HUES64 (cell line): ENCODE data around the gene AP1B1. TPM values are rescaled to one million over a fixed set of nuclear protein-coding genes. Genes with fewer than 3 reads are reported as not detected.
"Not testable (repeated sequence)": the region's sequence is repeated elsewhere in the genome, so short reads cannot be mapped to it uniquely, and the experiment has no call there.

Experiments used
- H3K27ac ChIP-seq: 2 replicates; pipeline ENCODE4 v1.7.0; 2013; ENCODE audit warnings: low read depth, low read length, inconsistent platforms
- H3K27me3 ChIP-seq: 2 replicates; pipeline ENCODE4 v1.6.1; 2013; ENCODE audit warnings: mild to moderate bottlenecking, low read length; ENCODE audit not compliant: insufficient read depth
- H3K36me3 ChIP-seq: 2 replicates; pipeline ENCODE4 v1.6.1; 2013; ENCODE audit warnings: mild to moderate bottlenecking, low read length; ENCODE audit not compliant: insufficient read depth
- H3K4me1 ChIP-seq: 2 replicates; pipeline ENCODE4 v1.6.1; 2013; ENCODE audit warnings: mild to moderate bottlenecking, low read length, moderate library complexity; ENCODE audit not compliant: insufficient read depth
- H3K4me3 ChIP-seq: 2 replicates; pipeline ENCODE4 v1.5.1; 2013; ENCODE audit warnings: mild to moderate bottlenecking, low read length, moderate library complexity
- H3K9ac ChIP-seq: 2 replicates; pipeline ENCODE4 v1.6.1; 2013; ENCODE audit warnings: mild to moderate bottlenecking, low read depth, low read length
- H3K9me3 ChIP-seq: 2 replicates; pipeline ENCODE4 v1.6.1; 2013; ENCODE audit warnings: low read depth, low read length; ENCODE audit not compliant: insufficient read depth
- WGBS: fragments of 150-250, 120-280 bp; methylation state at CpG from one replicate; pipeline ENCODE4 v1.1.7; 2013; ENCODE audit warnings: missing lambda C conversion rate; 5-methylcytosine and 5-hydroxymethylcytosine counted together
- polyA plus RNA-seq, 2 experiments: library from polyadenylated mRNA; stranded (reverse); fragments of 50-300 nt; gene quantifications; one replicate each; pipeline ENCODE4 v1.2.3, GENCODE V29; 2013

The AP1B1 gene
- 45.5 TPM for polyA plus RNA-seq (2013, experiment 1 of 2)
- polyA plus RNA-seq (2013, experiment 2 of 2) = 47.1 TPM

GRCh38 chr22:29387921-29388758 lies at the start of gene AP1B1:
Gene AP1B1, minus strand, starts transcription at chr22:29388570. Its CDS starts 21,327 bp downstream, at chr22:29367243.
- Histone ChIP-seq H3K9me3 (no peaks in the 10 kb centered on the region), H3K27ac (peak within 1 kb of the TSS; percentile 19; the same call in 1 of the 2 replicates), H3K4me1 (no peaks in the 10 kb centered on the region), H3K9ac (peak within 1 kb of the TSS; percentile 60), H3K27me3 (no peaks in the 10 kb centered on the region), H3K36me3 (peaks cover 15% of the 10 kb centered on the region), H3K4me3 (peak within 1 kb of the TSS; percentile 88)
- 1% methylated on average over 68 of the region's 68 CpGs for WGBS

- H3K4me3 ChIP-seq = no peak overlapping the region
- 83% methylated on average over 4 of the region's 5 CpGs for WGBS
- H3K27me3 ChIP-seq = no peaks in the 10 kb centered on the region
- no peak overlapping the region for H3K27ac ChIP-seq
- H3K9me3 ChIP-seq = no peaks in the 10 kb centered on the region
- no peak overlapping the region for H3K9ac ChIP-seq
- no peaks in the 10 kb centered on the region for H3K36me3 ChIP-seq
- H3K4me1 ChIP-seq = peaks cover 5% of the 10 kb centered on the region; the same call in 1 of the 2 replicates
Measured at GRCh38 chr22:29435236-29436136, 47.1 kb upstream of the AP1B1 start.

GRCh38 chr22:29434288-29434687 lies 45.9 kb upstream of the AP1B1 start:
- H3K9me3 ChIP-seq = no peaks in the 10 kb centered on the region
- no peak overlapping the region for H3K27ac ChIP-seq

GRCh38 chr22:29433856-29434255 lies 45.5 kb upstream of the AP1B1 start:
- Histone ChIP-seq H3K4me3 (no peak overlapping the region), H3K9ac (no peak overlapping the region), H3K9me3 (no peaks in the 10 kb centered on the region), H3K27me3 (no peaks in the 10 kb centered on the region), H3K4me1 (peaks cover 5% of the 10 kb centered on the region; the same call in 1 of the 2 replicates), H3K27ac (no peak overlapping the region), H3K36me3 (no peaks in the 10 kb centered on the region)
- WGBS = 92% methylated on average over 1 of the region's 3 CpGs

More at GRCh38 chr22:29434288-29434687, 45.9 kb upstream of the AP1B1 start:
- Histone ChIP-seq H3K4me3 (no peak overlapping the region), H3K9ac (no peak overlapping the region), H3K27me3 (no peaks in the 10 kb centered on the region), H3K36me3 (no peaks in the 10 kb centered on the region), H3K4me1 (peaks cover 5% of the 10 kb centered on the region; the same call in 1 of the 2 replicates)
- WGBS = 94% methylated on average over 7 of the region's 7 CpGs

- Histone ChIP-seq H3K36me3 (no peaks in the 10 kb centered on the region), H3K27ac (no peak overlapping the region), H3K9ac (no peak overlapping the region), H3K4me3 (no peak overlapping the region; the same call in 1 of the 2 replicates), H3K9me3 (no peaks in the 10 kb centered on the region), H3K27me3 (no peaks in the 10 kb centered on the region), H3K4me1 (peaks cover 5% of the 10 kb centered on the region; the same call in 1 of the 2 replicates)
- 25% methylated on average over 5 of the region's 5 CpGs for WGBS
Measured at GRCh38 chr22:29431986-29432385, 43.6 kb upstream of the AP1B1 start.

GRCh38 chr22:29427176-29427760 lies 38.9 kb upstream of the AP1B1 start:
- Histone ChIP-seq H3K9ac (no peak overlapping the region), H3K4me3 (no peak overlapping the region)
- 79% methylated on average over 2 of the region's 2 CpGs for WGBS

GRCh38 chr22:29426476-29426875 lies 38.1 kb upstream of the AP1B1 start:
- Histone ChIP-seq H3K9me3 (no peaks in the 10 kb centered on the region), H3K27me3 (no peaks in the 10 kb centered on the region), H3K27ac (no peak overlapping the region), H3K9ac (no peak overlapping the region), H3K4me1 (no peaks in the 10 kb centered on the region), H3K36me3 (no peaks in the 10 kb centered on the region), H3K4me3 (no peak overlapping the region)
- 94% methylated on average over 7 of the region's 7 CpGs for WGBS

More at GRCh38 chr22:29427176-29427760, 38.9 kb upstream of the AP1B1 start:
- no peaks in the 10 kb centered on the region for H3K36me3 ChIP-seq
- no peak overlapping the region for H3K27ac ChIP-seq
- H3K9me3 ChIP-seq = no peaks in the 10 kb centered on the region
- no peaks in the 10 kb centered on the region for H3K4me1 ChIP-seq
- H3K27me3 ChIP-seq = no peaks in the 10 kb centered on the region

GRCh38 chr22:29418704-29419103 lies 30.3 kb upstream of the AP1B1 start:
- H3K9me3 ChIP-seq, H3K9ac ChIP-seq, H3K27me3 ChIP-seq, H3K4me3 ChIP-seq, H3K4me1 ChIP-seq, H3K36me3 ChIP-seq, H3K27ac ChIP-seq: not testable (repeated sequence)
- 71% methylated on average over 4 of the region's 5 CpGs for WGBS

GRCh38 chr22:29414951-29415591 lies 26.7 kb upstream of the AP1B1 start:
- not testable (repeated sequence) for H3K27ac ChIP-seq, H3K9me3 ChIP-seq, H3K4me1 ChIP-seq, H3K4me3 ChIP-seq, H3K27me3 ChIP-seq, H3K36me3 ChIP-seq, H3K9ac ChIP-seq
- WGBS = 85% methylated on average over 23 of the region's 23 CpGs

GRCh38 chr22:29412772-29413171 lies 24.4 kb upstream of the AP1B1 start:
- not testable (repeated sequence) for H3K27me3 ChIP-seq, H3K4me3 ChIP-seq, H3K36me3 ChIP-seq, H3K9ac ChIP-seq, H3K4me1 ChIP-seq, H3K9me3 ChIP-seq, H3K27ac ChIP-seq
- WGBS = 72% methylated on average over 4 of the region's 4 CpGs
